K562 (cell line): ENCODE results near the gene PRPS2. TPM values are rescaled to one million over a fixed set of nuclear protein-coding genes. Genes with fewer than 3 reads are reported as not detected.

Experiments used
- ATAC-seq: fragments of 200-7000 bp; cut with Tn5 transposase; 3 replicates; pipeline ENCODE4 v1.9.1; 2020; ENCODE audit warnings: moderate library complexity
- BruUV-seq: library from RNA; stranded (reverse); fragments of 400-500 nt; replicated peaks from 2 replicates; lab custom pipeline; 2021; lab: Mats Ljungman, UMichigan
- CTCF ChIA-PET: fragments of 300-600 bp; formaldehyde crosslinking; extraction: SDS; loops from one replicate; lab custom pipeline; 2021; ENCODE audit warnings: low intra/inter-chr PET ratio; lab: Yijun Ruan, JAX
- POLR2A ChIA-PET: fragments of 300-600, 350-650 bp; sonication (Branson Sonifier 250); formaldehyde crosslinking; extraction: SDS; loops from one replicate; lab custom pipeline; 2021; ENCODE audit warnings: antibody characterized with exemption, inconsistent platforms; lab: Yijun Ruan, JAX
- DNase-seq, 4 experiments: peaks; one replicate each; pipeline versions ENCODE4 v3.0.0 to v3.0.0-alpha.2; 2011 to 2018; ENCODE audit warnings: low spot score in 3 of 4, mixed read lengths in 3 of 4; ENCODE audit errors: extremely low read depth in 1 of 4
- FAIRE-seq: peaks from 2 replicates; lab custom pipeline; 2011; peaks lifted over from hg19 to GRCh38; lab: Jason Lieb, UNC
- H2AFZ ChIP-seq: 2 replicates; pipeline ENCODE4 v1.6.0; 2011; ENCODE audit warnings: low read depth, low read length, control low read depth, inconsistent platforms
- H3K27ac ChIP-seq: fragments of 200-600 bp; 3 replicates; pipeline ENCODE4 v1.8.0; 2011; ENCODE audit warnings: low read depth, mild to moderate bottlenecking, control low read depth, inconsistent platforms, low read length, moderate library complexity, mixed read lengths; ENCODE audit errors: extremely low read depth
- H3K27me3 ChIP-seq, 2 experiments: fragments of 300-600 bp in 1 of 2; 2 replicates in 1 of 2; 3 replicates in 1 of 2; pipeline versions ENCODE4 v1.6.0 to v1.8.0; 2011; ENCODE audit warnings: inconsistent platforms in 2 of 2, low read length in 2 of 2, mild to moderate bottlenecking in 1 of 2, mixed read lengths in 1 of 2, moderate library complexity in 1 of 2; ENCODE audit not compliant: control insufficient read depth in 2 of 2, insufficient read depth in 2 of 2
- H3K36me3 ChIP-seq: fragments of 300-600 bp; 3 replicates; pipeline ENCODE4 v1.8.0; 2011; ENCODE audit warnings: mild to moderate bottlenecking, low read length, inconsistent platforms; ENCODE audit not compliant: control insufficient read depth, insufficient read depth
- H3K4me1 ChIP-seq, 2 experiments: fragments of 200-600 bp in 1 of 2; replicated peaks in 1 of 2; 2 replicates in 1 of 2; 3 replicates in 1 of 2; pipeline versions ENCODE4 v1.5.1 to v1.8.0; 2011; ENCODE audit warnings: inconsistent platforms in 2 of 2, low read length in 2 of 2, mild to moderate bottlenecking in 1 of 2, mixed read lengths in 1 of 2, moderate library complexity in 1 of 2; ENCODE audit not compliant: control insufficient read depth in 2 of 2, insufficient read depth in 2 of 2
- H3K4me2 ChIP-seq: 2 replicates; pipeline ENCODE4 v1.6.1; 2011; ENCODE audit warnings: low read length, control low read depth, inconsistent platforms, mixed read lengths; ENCODE audit not compliant: insufficient read depth
- H3K4me3 ChIP-seq: fragments of 200-600 bp; sonication (generic), shearing (Covaris generic); 2 replicates; pipeline ENCODE4 v1.5.1; 2016; ENCODE audit warnings: control low read depth, inconsistent platforms
- H3K79me2 ChIP-seq: fragments of 200-600 bp; 3 replicates; pipeline ENCODE4 v1.8.0; 2011; ENCODE audit warnings: low read length, inconsistent platforms; ENCODE audit not compliant: control insufficient read depth, insufficient read depth
- H3K9ac ChIP-seq, 2 experiments: 2 replicates each; pipeline versions ENCODE4 v1.6.0 to v1.6.1; 2011; ENCODE audit warnings: low read depth in 2 of 2, low read length in 2 of 2, control low read depth in 1 of 2, inconsistent platforms in 1 of 2, mild to moderate bottlenecking in 1 of 2, mixed read lengths in 1 of 2; ENCODE audit not compliant: insufficient read depth in 1 of 2
- H3K9me1 ChIP-seq: one replicate; pipeline ENCODE4 v1.6.0; 2011; ENCODE audit warnings: inconsistent platforms, mild to moderate bottlenecking, low read length, moderate library complexity; ENCODE audit not compliant: control insufficient read depth, insufficient read depth
- H3K9me3 ChIP-seq: replicated peaks from 2 replicates; pipeline ENCODE4 v1.5.1; 2011; ENCODE audit warnings: low read depth, low read length, inconsistent platforms; ENCODE audit not compliant: control insufficient read depth, insufficient read depth
- H4K20me1 ChIP-seq: replicated peaks from 2 replicates; pipeline ENCODE4 v1.6.1; 2011; ENCODE audit warnings: low read length, inconsistent platforms, mixed read lengths; ENCODE audit not compliant: control insufficient read depth, insufficient read depth
- CCAR2 ChIP-seq: fragments of 200-400 bp; formaldehyde crosslinking; IDR thresholded peaks from 2 replicates; pipeline ENCODE4 v1.6.1; 2017; ENCODE audit warnings: mild to moderate bottlenecking, low read depth, low read length
- CREB5 ChIP-seq: fragments of 250-450 bp; sonication (Bioruptor Pico); IDR thresholded peaks from 2 replicates; pipeline ENCODE4 v1.5.0; 2020; ENCODE audit warnings: mild to moderate bottlenecking
- ERF ChIP-seq: fragments of 450-650 bp; formaldehyde crosslinking; IDR thresholded peaks from 2 replicates; pipeline ENCODE4 v1.4.0; 2020; ENCODE audit warnings: mild to moderate bottlenecking, mixed read lengths
- KLF10 ChIP-seq: fragments of 250-450 bp; sonication (Bioruptor Pico); IDR thresholded peaks from 2 replicates; pipeline ENCODE4 v1.6.1; 2021; ENCODE audit warnings: matching md5 sums
- MAFF ChIP-seq: IDR thresholded peaks from 2 replicates; pipeline ENCODE4 v1.6.1; 2012; ENCODE audit warnings: low read length, improper control_type of control experiment
- MAFG ChIP-seq: fragments of 450-650 bp; conservative IDR thresholded peaks from 2 replicates; pipeline ENCODE4 v1.6.1; 2016; ENCODE audit warnings: missing genetic modification characterization, missing compliant biosample characterization
- MAFK ChIP-seq: IDR thresholded peaks from 2 replicates; pipeline ENCODE4 v1.6.1; 2011; ENCODE audit warnings: low read length, improper control_type of control experiment
- MEIS2 ChIP-seq: fragments of 450-650 bp; IDR thresholded peaks from 2 replicates; pipeline ENCODE4 v1.6.1; 2014; ENCODE audit warnings: mild to moderate bottlenecking; ENCODE audit not compliant: partially characterized antibody
- ZNF41 ChIP-seq: fragments of 250-450 bp; sonication (Bioruptor Pico); conservative IDR thresholded peaks from 2 replicates; pipeline ENCODE4 v1.4.0; 2020; ENCODE audit warnings: mild to moderate bottlenecking
- WGBS: fragments of 100-300 bp; shearing (Covaris generic); methylation state at CpG from one replicate; pipeline ENCODE4 v1.1.6; 2016; ENCODE audit warnings: low coverage, mixed read lengths; ENCODE audit not compliant: insufficient coverage; ENCODE audit errors: missing lambda C conversion rate; 5-methylcytosine and 5-hydroxymethylcytosine counted together
- in situ Hi-C: fragments of 300-500 bp; cut with MboI; formaldehyde crosslinking; loops from 4 replicates; pipeline ENCODE4 v1.15.0; 2018; ENCODE audit warnings: inconsistent platforms, mixed read lengths
- intact Hi-C: fragments of 100-400 bp; cut with micrococcal nuclease; formaldehyde crosslinking; loops from 2 replicates; pipeline ENCODE4 v1.14.2; 2022
- polyA plus RNA-seq, 8 experiments: library from polyadenylated mRNA; depleted of rRNA in 4 of 8; stranded (reverse) in 5 of 8; unstranded in 3 of 8; fragments of >200 nt; fragmentation: Nextera tagmentation in 2 of 8; fragmentation: Illumina TruSeq in 1 of 8; extraction: Ambion mirVana in 2 of 8; extraction: Trizol in 1 of 8; gene quantifications; 2 replicates each; pipeline versions ENCODE4 v1.2.1 to v1.2.3, GENCODE V29; 2011 to 2014; ENCODE audit warnings: inconsistent platforms in 1 of 8, missing spikeins in 1 of 8
- total RNA-seq, 7 experiments: library from RNA; depleted of rRNA in 6 of 7; stranded (reverse); fragments of >200 nt in 6 of 7; fragmentation: Illumina TruSeq in 2 of 7; extraction: Trizol in 2 of 7; gene quantifications; 2 replicates each; pipeline versions ENCODE4 v1.2.1 to v1.2.3, GENCODE V29; 2011 to 2021; ENCODE audit warnings: low replicate concordance in 1 of 7

The PRPS2 gene
- total and polyA plus RNA-seq, 9 of the 15 experiments (the other 6 are each of a cell fraction or from before 2014, with no cell fraction given) = 50.3 to 85.0 (median 62.1) TPM

- no peaks in the 10 kb centered on the region for H3K9me3 ChIP-seq
- H3K36me3 ChIP-seq = no peaks in the 10 kb centered on the region
- no peak overlapping the region for H3K4me2 ChIP-seq
- H3K27ac ChIP-seq = no peak overlapping the region
- H2AFZ ChIP-seq = no peak overlapping the region
- H3K27me3 ChIP-seq = no peaks in the 10 kb centered on the region
- WGBS = 9% methylated on average over 1 of the region's 1 CpG
- POLR2A ChIA-PET = interaction anchor here (0.9 kb wide), 1 partner anchor 11 kb away, joined by 3 read pairs; no protein-coding TSS in a partner anchor
- no peak overlapping the region for H3K4me3 ChIP-seq
- no peaks in the 10 kb centered on the region for H4K20me1 ChIP-seq
- FAIRE-seq = no peak
- H3K9me1 ChIP-seq = no peaks in the 10 kb centered on the region
- H3K9ac ChIP-seq = no peak overlapping the region
- no peak for DNase-seq
- intact Hi-C loops (no loop called here), in situ Hi-C loops (no loop called here)
- H3K4me1 ChIP-seq = no peaks in the 10 kb centered on the region
- no TSS peak for BruUV-seq
- CTCF ChIA-PET = no interaction called here
- TF ChIP-seq ERF (CRISPR knock-in tag) (no peak), MAFG (tag) (0 out of 2 replicates have a peak, but pooled peaks have one; percentile 34), MAFK (0 out of 2 replicates have a peak, but pooled peaks have one; percentile 7), MAFF (peak; percentile 28; the same call in 1 of the 2 replicates)
- no peak for ATAC-seq
- H3K79me2 ChIP-seq = no peaks in the 10 kb centered on the region
Measured at GRCh38 chrX:12747433-12747832, 43.8 kb upstream of the PRPS2 start.

- H3K27me3 ChIP-seq = no peaks in the 10 kb centered on the region
- intact Hi-C loops = no loop called here
- no TSS peak for BruUV-seq
- no peak for ATAC-seq
- in situ Hi-C loops = no loop called here
- no peak overlapping the region for H3K27ac ChIP-seq
- no peak overlapping the region for H3K9ac ChIP-seq
- H3K79me2 ChIP-seq = no peaks in the 10 kb centered on the region
- no peak overlapping the region for H3K4me2 ChIP-seq
- H3K9me3 ChIP-seq = no peaks in the 10 kb centered on the region
- H4K20me1 ChIP-seq = no peaks in the 10 kb centered on the region
- no peaks in the 10 kb centered on the region for H3K36me3 ChIP-seq
- no peak for DNase-seq
- no peaks in the 10 kb centered on the region for H3K4me1 ChIP-seq
- POLR2A ChIA-PET = no interaction called here
- CTCF ChIA-PET = no interaction called here
- H3K9me1 ChIP-seq = no peaks in the 10 kb centered on the region
- no peak overlapping the region for H3K4me3 ChIP-seq
- WGBS = 0% methylated on average over 1 of the region's 1 CpG
- no peak overlapping the region for H2AFZ ChIP-seq
- FAIRE-seq = no peak
- TF ChIP-seq CREB5 (no peak), KLF10 (CRISPR knock-in tag) (no peak), CCAR2 (no peak), MEIS2 (no peak), ZNF41 (CRISPR knock-in tag) (no peak)
Measured at GRCh38 chrX:12751887-12752286, 39.3 kb upstream of the PRPS2 start.
